ENCODE measurements around the gene PLA2G7.

The PLA2G7 gene

GRCh38 chr6:46690141-46690755 lies 44.9 kb downstream of the PLA2G7 start:
- FAIRE-seq = no peak

GRCh38 chr6:46689657-46690056 lies 45.5 kb downstream of the PLA2G7 start:
- DNase-seq (ENCODE audit: insufficient read length, low spot score) = no peak
- FAIRE-seq = no peak

More at GRCh38 chr6:46690141-46690755, 44.9 kb downstream of the PLA2G7 start:
- no peak for DNase-seq (ENCODE audit: insufficient read length, low spot score)

GRCh38 chr6:46688966-46689335 lies 46.2 kb downstream of the PLA2G7 start:
- FAIRE-seq (no peak), DNase-seq (ENCODE audit: insufficient read length, low spot score) (no peak)

GRCh38 chr6:46688117-46688965 lies 46.8 kb downstream of the PLA2G7 start:
- no peak for DNase-seq (ENCODE audit: insufficient read length, low spot score)
- no peak for FAIRE-seq

GRCh38 chr6:46687619-46688097 lies 47.5 kb downstream of the PLA2G7 start, which contains the start of gene TDRD6:
TSS of gene TDRD6 (plus strand) at chr6:46687885. CDS start at chr6:46688129, 244 bp downstream.
- FAIRE-seq = no peak

GRCh38 chr6:46684771-46685170 lies 50.4 kb downstream of the PLA2G7 start:
- DNase-seq (ENCODE audit: insufficient read length, low spot score) (no peak), FAIRE-seq (no peak)

More at GRCh38 chr6:46687619-46688097, 47.5 kb downstream of the PLA2G7 start, which contains the start of gene TDRD6:
- no peak for DNase-seq (ENCODE audit: insufficient read length, low spot score)

- FAIRE-seq (no peak), DNase-seq (ENCODE audit: insufficient read length, low spot score) (no peak)
These were observed 57.9 kb downstream of the PLA2G7 start for GRCh38 chr6:46677314-46677654.

- FAIRE-seq = no peak
- no peak for DNase-seq (ENCODE audit: insufficient read length, low spot score)
These were observed 58.4 kb downstream of the PLA2G7 start for GRCh38 chr6:46676604-46677313.

GRCh38 chr6:46674410-46674809 lies 60.8 kb downstream of the PLA2G7 start:
- DNase-seq (ENCODE audit: insufficient read length, low spot score) (no peak), FAIRE-seq (no peak)

- FAIRE-seq (no peak), DNase-seq (ENCODE audit: insufficient read length, low spot score) (no peak)
These were observed 67.8 kb downstream of the PLA2G7 start for GRCh38 chr6:46667377-46667776.

- FAIRE-seq (no peak), DNase-seq (ENCODE audit: insufficient read length, low spot score) (no peak)
These were observed 73.7 kb downstream of the PLA2G7 start for GRCh38 chr6:46661483-46661882.

GRCh38 chr6:46657642-46658041 lies 77.5 kb downstream of the PLA2G7 start:
- FAIRE-seq (peak; percentile 52), DNase-seq (ENCODE audit: insufficient read length, low spot score) (no peak)

- no peak for DNase-seq (ENCODE audit: insufficient read length, low spot score)
- no peak for FAIRE-seq
These were observed 79.4 kb downstream of the PLA2G7 start for GRCh38 chr6:46655803-46656202.
